Activated naive CD4-positive, alpha-beta T cell treated with anti-CD3 and anti-CD28 coated beads, Interleukin-2, amount 50 U/mL, for 16 hours (primary cell): ENCODE results near the gene GAD1.

Source experiments
- DNase-seq: peaks from one replicate; pipeline ENCODE4 v3.0.0-alpha.2; 2020

The GAD1 gene

GRCh38 chr2:170846314-170846713, 29.6 kb downstream of the GAD1 start:
- no peak for DNase-seq

- no peak for DNase-seq
Observed at GRCh38 chr2:170847716-170848115, 31.0 kb downstream of the GAD1 start.

- DNase-seq = no peak
Observed at GRCh38 chr2:170848587-170848986, 31.9 kb downstream of the GAD1 start.

DNA sequence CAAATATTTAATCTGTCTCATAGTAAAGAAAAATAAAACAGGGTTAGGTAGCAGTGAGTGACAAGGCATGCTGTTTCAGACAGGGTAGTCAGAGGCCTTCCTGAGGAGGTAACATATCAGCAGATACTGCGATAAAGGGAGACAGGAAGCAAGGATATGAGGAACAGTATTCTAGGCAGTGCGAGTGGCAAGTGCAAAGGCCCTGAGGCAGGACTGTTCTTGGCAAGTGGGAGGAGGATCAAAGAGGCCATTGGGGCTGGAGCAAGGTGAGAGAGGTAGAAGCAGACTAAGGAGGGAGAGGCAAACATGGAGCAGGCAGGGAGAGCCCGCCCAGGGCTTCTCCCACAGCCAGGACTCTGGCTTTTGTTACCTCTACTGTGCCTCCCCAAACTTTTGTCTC, 33.6 kb downstream of the GAD1 start:
- DNase-seq = no peak

DNA sequence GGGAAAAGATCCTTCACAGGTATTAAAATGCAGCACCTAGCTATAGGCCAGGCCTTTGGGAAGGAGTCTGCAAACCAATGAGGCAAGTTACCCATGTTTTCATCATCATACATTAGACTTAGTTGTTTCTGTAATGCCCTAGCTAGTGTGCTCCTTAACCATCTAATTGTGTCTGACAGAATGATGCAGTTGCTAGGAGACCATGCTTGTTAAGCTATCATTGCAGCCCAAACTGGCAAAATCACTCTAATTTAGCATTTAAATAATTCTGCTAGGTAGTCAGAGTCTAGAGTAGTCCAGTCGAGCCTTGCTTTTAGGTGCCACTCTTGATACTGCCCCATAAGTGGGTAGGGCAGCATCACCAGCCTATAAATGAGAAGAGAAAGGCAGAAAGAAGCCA, 34.9 kb downstream of the GAD1 start:
- no peak for DNase-seq

DNA sequence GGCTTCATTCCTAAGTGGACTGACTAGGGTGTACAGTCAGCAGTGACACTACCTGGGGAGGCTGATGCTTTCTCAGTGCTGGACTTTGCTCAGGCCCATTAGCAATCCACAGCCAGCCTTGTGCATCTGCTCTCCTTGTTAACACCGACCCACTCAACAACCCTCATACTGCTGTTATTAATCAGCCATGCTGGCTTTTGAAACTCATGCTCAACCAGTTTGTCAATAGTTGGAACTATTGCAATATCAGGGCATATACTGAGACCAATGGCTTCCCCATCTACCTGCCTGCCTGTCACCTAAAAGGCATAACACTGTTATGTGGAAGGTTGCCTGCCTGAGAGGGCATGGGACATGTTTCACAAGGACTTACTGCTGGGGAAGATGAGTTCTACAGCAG, 39.4 kb downstream of the GAD1 start:
- no peak for DNase-seq

GRCh38 chr2:170862286-170862902, 45.7 kb downstream of the GAD1 start:
- no peak for DNase-seq

DNA sequence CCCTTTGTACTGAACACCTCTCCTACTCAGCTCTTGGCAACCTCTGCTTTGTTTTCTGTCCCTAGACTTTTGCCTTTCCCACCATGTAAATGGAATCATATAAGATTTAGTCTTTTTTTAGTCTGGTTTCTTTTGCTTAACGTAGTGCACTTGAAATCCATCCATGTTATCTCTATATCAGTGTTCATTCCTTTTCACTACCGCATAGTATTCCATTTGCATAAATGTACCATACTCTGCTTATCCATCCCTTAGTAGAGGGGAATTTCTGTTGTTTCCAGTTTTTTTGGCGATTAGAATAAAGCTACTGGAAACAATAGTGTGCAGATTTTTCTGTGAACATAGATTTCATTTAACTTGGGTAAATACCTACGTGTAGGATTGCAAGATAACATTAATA, 46.4 kb downstream of the GAD1 start:
- DNase-seq = no peak

- no peak for DNase-seq
Observed at GRCh38 chr2:170869036-170869435, 52.3 kb downstream of the GAD1 start.

DNA sequence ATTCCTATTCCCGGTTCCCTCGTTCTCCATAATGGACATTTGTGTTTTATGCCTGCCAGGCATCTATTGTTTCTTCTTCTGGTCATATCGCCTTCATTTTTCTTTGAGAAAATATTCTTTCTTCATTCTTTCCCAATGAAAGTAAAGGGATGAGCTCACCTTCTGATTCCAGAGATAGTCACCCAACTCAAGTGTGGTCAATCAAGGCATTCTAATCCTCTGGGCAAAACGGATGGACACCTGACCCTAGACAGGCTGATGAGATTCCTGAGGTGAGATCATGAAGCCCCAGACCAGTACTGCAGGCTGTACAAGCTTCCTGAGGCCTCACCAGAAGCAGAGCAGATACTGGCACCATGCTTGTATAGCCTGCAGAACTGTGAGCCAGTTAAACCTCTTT, 52.8 kb downstream of the GAD1 start:
- no peak for DNase-seq

GRCh38 chr2:170873035-170873692, 56.5 kb downstream of the GAD1 start:
- peak; percentile 75 for DNase-seq

GRCh38 chr2:170878066-170878465, 61.4 kb downstream of the GAD1 start:
- DNase-seq = no peak

GRCh38 chr2:170878505-170878904, 61.8 kb downstream of the GAD1 start:
- DNase-seq = no peak

DNA sequence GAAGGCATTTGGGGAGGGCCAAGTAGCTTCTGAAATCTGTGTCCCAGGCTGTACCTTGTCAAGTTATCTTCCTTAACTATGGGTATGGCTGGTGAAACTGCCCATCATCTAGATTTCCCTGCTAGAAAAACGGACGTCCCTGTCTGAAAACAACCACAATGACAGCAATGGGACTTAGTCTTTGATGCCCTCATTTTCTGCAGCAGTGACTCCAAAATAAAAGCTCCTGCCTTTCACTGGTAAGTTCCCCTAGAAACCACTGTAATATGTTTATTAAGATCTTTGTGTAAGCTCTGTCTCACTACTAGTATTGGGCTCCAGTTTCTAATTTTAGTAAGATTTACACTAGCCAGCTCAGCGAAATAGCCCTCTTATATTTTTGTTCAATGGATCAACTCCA, 65.2 kb downstream of the GAD1 start:
- no peak for DNase-seq

- DNase-seq = no peak
Observed at GRCh38 chr2:170882758-170883157, 66.1 kb downstream of the GAD1 start.

DNA sequence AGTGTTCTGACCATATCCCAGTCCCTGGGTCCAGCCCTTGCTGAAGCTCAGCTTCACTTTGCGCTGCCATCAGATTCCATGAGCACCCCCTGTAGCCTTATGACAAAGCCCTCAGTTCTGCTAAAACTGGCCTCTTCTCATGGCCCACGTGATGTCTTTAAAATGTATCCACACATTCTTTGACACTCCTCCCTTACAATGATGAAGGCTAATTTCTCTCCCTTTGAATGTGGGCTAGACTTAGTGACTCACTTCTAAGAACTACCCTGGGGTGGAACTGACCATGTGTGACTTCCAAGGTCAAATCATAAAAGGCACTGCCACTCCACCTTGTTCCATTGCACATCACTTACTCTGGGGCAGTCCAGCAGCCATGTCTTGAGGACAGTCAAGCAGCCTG, 67.0 kb downstream of the GAD1 start:
- DNase-seq = no peak

GRCh38 chr2:170885130-170885791, 68.6 kb downstream of the GAD1 start:
- no peak for DNase-seq

- no peak for DNase-seq
Observed at GRCh38 chr2:170886386-170886785, 69.7 kb downstream of the GAD1 start.

DNA sequence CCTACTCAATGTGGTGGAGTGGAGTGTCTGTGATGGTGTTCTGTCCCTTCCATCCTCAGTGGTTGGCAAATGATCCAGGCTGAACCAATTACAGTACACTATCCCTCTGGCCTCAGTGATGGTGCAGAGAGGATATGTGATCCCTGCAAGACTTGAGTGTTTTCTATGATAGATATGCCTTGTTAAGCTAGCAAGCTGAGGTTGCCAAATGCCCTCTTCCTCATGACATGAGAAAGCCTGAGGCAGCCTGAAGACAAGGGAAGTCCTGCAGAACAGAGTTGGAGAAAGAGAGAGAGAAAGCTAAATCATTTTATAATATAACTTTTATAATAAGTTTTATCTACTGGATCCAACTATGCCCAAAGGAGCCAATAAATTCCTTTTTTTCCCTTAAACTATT, 70.8 kb downstream of the GAD1 start:
- no peak for DNase-seq

DNA sequence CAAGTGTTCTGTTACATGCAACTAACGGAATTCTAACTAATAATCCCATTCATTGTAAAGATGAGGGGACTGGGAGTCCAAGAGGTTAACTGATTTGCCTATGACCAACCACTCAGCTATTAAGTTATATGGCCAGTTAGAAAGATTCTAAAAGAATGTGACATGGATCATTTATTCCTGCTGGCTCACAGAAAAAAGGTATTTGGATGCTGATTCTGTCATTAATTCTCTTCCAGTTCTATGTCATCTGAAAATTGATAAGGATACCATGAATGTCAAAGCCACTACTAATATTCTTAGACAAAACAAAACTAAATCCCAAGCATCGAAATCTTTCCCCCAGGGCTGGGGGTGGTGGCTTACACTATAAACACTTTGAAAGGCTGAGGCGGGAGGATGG, 71.2 kb downstream of the GAD1 start:
- DNase-seq = no peak

DNA sequence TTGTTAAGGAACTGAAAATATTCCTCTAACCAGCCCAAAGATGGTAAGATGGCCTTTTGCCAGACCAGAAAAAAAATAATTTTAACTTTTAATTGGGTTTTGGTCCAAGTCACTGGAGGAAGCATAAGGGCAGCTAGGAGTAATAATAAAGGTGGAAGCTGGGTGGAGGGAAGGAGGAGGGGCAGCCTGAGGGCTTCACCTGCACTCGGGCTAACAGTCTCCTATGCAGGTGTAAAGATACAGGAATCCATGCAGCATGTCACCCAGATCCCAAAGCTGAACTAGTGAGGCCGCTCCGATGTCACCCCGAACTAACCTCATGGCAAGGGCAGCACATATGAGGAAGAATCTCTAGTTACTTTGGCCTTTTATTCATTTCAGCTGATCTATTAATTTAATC, 75.2 kb downstream of the GAD1 start:
- no peak for DNase-seq

GRCh38 chr2:170892391-170892951, 75.8 kb downstream of the GAD1 start:
- no peak for DNase-seq

- no peak for DNase-seq
Observed at GRCh38 chr2:170895023-170895757, 78.5 kb downstream of the GAD1 start.

- no peak for DNase-seq
Observed at GRCh38 chr2:170896622-170897021, 79.9 kb downstream of the GAD1 start.
